GM23248 (cell line): ENCODE data around the gene LCN6. TPM values are rescaled to one million over a fixed set of nuclear protein-coding genes. Genes with fewer than 3 reads are reported as not detected.

ENCODE experiments used
- DNase-seq: peaks from one replicate; pipeline ENCODE4 v3.0.0-alpha.2; 2015
- H2AFZ ChIP-seq: fragments of 200-600 bp; sonication (generic); 2 replicates; pipeline ENCODE4 v1.6.1; 2016; ENCODE audit warnings: antibody characterized with exemption
- H3F3A ChIP-seq: fragments of 200-600 bp; sonication (generic); 2 replicates; pipeline ENCODE4 v1.6.1; 2016; ENCODE audit warnings: mild to moderate bottlenecking, antibody characterized with exemption, mixed run types; ENCODE audit not compliant: insufficient read depth
- H3K27ac ChIP-seq: fragments of 200-600 bp; sonication (generic); 2 replicates; pipeline ENCODE4 v1.5.1; 2016; ENCODE audit warnings: mild to moderate bottlenecking
- H3K27me3 ChIP-seq: fragments of 200-600 bp; sonication (generic); replicated peaks from 2 replicates; pipeline ENCODE4 v1.6.1; 2016; ENCODE audit warnings: mild to moderate bottlenecking; ENCODE audit not compliant: insufficient read depth
- H3K36me3 ChIP-seq: fragments of 200-600 bp; sonication (generic); 2 replicates; pipeline ENCODE4 v1.6.1; 2016; ENCODE audit warnings: low read depth, mild to moderate bottlenecking
- H3K4me1 ChIP-seq: fragments of 200-600 bp; sonication (generic); 2 replicates; pipeline ENCODE4 v1.6.1; 2016; ENCODE audit warnings: mild to moderate bottlenecking; ENCODE audit not compliant: insufficient read depth
- H3K4me2 ChIP-seq: fragments of 200-600 bp; sonication (generic); one replicate; pipeline ENCODE4 v1.6.1; 2016; ENCODE audit warnings: mild to moderate bottlenecking; ENCODE audit not compliant: unreplicated experiment
- H3K4me3 ChIP-seq: fragments of 200-600 bp; sonication (generic); 2 replicates; pipeline ENCODE4 v1.5.1; 2016; ENCODE audit warnings: mild to moderate bottlenecking
- H3K79me2 ChIP-seq: fragments of 200-600 bp; sonication (generic); 2 replicates; pipeline ENCODE4 v1.6.1; 2016; ENCODE audit warnings: mild to moderate bottlenecking; ENCODE audit not compliant: insufficient read depth
- H3K9ac ChIP-seq: fragments of 200-600 bp; sonication (generic); 2 replicates; pipeline ENCODE4 v1.6.1; 2016; ENCODE audit warnings: mild to moderate bottlenecking
- H3K9me2 ChIP-seq: fragments of 200-600 bp; sonication (generic); 2 replicates; pipeline ENCODE4 v1.6.1; 2016; ENCODE audit warnings: mixed run types, mild to moderate bottlenecking, moderate library complexity; ENCODE audit not compliant: insufficient read depth
- H3K9me3 ChIP-seq: fragments of 200-600 bp; sonication (generic); one replicate; pipeline ENCODE4 v1.6.1; 2017; ENCODE audit warnings: low read depth
- H4K20me1 ChIP-seq: fragments of 200-600 bp; sonication (generic); 2 replicates; pipeline ENCODE4 v1.6.0; 2016; ENCODE audit not compliant: insufficient read depth
- EZH2 ChIP-seq: fragments of 200-600 bp; sonication (generic); IDR thresholded peaks from 2 replicates; pipeline ENCODE4 v1.6.1; 2018; ENCODE audit warnings: antibody characterized with exemption, mild to moderate bottlenecking; ENCODE audit not compliant: insufficient read depth, poor library complexity, severe bottlenecking
- EZH2phosphoT487 ChIP-seq: fragments of 200-600 bp; sonication (generic); IDR thresholded peaks from 2 replicates; pipeline ENCODE4 v1.6.1; 2018; ENCODE audit warnings: antibody characterized with exemption, moderate library complexity, mild to moderate bottlenecking, low read depth; ENCODE audit not compliant: insufficient read depth
- WGBS, 2 experiments: methylation state at CpG; one replicate each; pipeline ENCODE4 v1.1.6; 2015 to 2017; ENCODE audit warnings: low lambda C conversion rate in 2 of 2, low coverage in 1 of 2; ENCODE audit errors: missing lambda C conversion rate in 2 of 2; 5-methylcytosine and 5-hydroxymethylcytosine counted together
- in situ Hi-C: fragments of 300-500 bp; cut with MboI; formaldehyde crosslinking; loops from 2 replicates; pipeline ENCODE4 v1.15.0; 2020
- polyA plus RNA-seq: library from polyadenylated mRNA; unstranded; fragments of >200 nt; fragmentation: Nextera tagmentation; extraction: Ambion mirVana; gene quantifications from 2 replicates; pipeline ENCODE4 v1.2.1, GENCODE V29; 2016
- total RNA-seq: library from RNA; depleted of rRNA; stranded (reverse); fragments of >200 nt; shearing (Covaris generic); gene quantifications from 2 replicates; pipeline ENCODE4 v1.2.3, GENCODE V29; 2014

Gene LCN6
- total and polyA plus RNA-seq, 2 experiments from 2014 or later: not detected

GRCh38 chr9:136725612-136726011, 22.7 kb downstream of the LCN6 start:
- DNase-seq: peak; percentile 78
- H3K4me1 ChIP-seq: peaks cover 27% of the 10 kb centered on the region
- no peaks in the 10 kb centered on the region for H3K9me3 ChIP-seq
- H3K27me3 ChIP-seq: no peaks in the 10 kb centered on the region
- H3K9me2 ChIP-seq: no peaks in the 10 kb centered on the region
- in situ Hi-C loops: no loop called here
- H3K79me2 ChIP-seq: peaks cover 44% of the 10 kb centered on the region
- H3K27ac ChIP-seq: peak overlapping the region; percentile 40; the same call in 1 of the 2 replicates
- peaks cover 15% of the 10 kb centered on the region; the same call in 1 of the 2 replicates for H3K36me3 ChIP-seq
- peak overlapping the region; percentile 92 for H3K4me2 ChIP-seq
- 34 to 36% methylated on average over 10 of the region's 10 CpGs for WGBS, 2 experiments
- H3K9ac ChIP-seq: peak overlapping the region; percentile 94
- no peak overlapping the region for H2AFZ ChIP-seq
- peak overlapping the region; percentile 84 for H3K4me3 ChIP-seq
- TF ChIP-seq EZH2phosphoT487: no peak
- no peak for TF ChIP-seq EZH2
- peaks cover 41% of the 10 kb centered on the region for H3F3A ChIP-seq
- H4K20me1 ChIP-seq: peaks cover 17% of the 10 kb centered on the region; the same call in 1 of the 2 replicates

GRCh38 chr9:136724772-136725171, 23.6 kb downstream of the LCN6 start:
- H2AFZ ChIP-seq: no peak overlapping the region
- H3K9me2 ChIP-seq: no peaks in the 10 kb centered on the region
- H3K36me3 ChIP-seq: peaks cover 15% of the 10 kb centered on the region; the same call in 1 of the 2 replicates
- H3K79me2 ChIP-seq: peaks cover 36% of the 10 kb centered on the region
- DNase-seq: no peak
- peaks cover 27% of the 10 kb centered on the region for H3K4me1 ChIP-seq
- peaks cover 41% of the 10 kb centered on the region for H3F3A ChIP-seq
- H4K20me1 ChIP-seq: peaks cover 17% of the 10 kb centered on the region; the same call in 1 of the 2 replicates
- 67 to 68% methylated on average over 7 of the region's 7 CpGs for WGBS, 2 experiments
- no peaks in the 10 kb centered on the region for H3K27me3 ChIP-seq
- no peak for TF ChIP-seq EZH2
- TF ChIP-seq EZH2phosphoT487: no peak
- H3K9me3 ChIP-seq: no peaks in the 10 kb centered on the region
- H3K9ac ChIP-seq: no peak overlapping the region
- H3K4me3 ChIP-seq: no peak overlapping the region
- in situ Hi-C loops: no loop called here
- H3K27ac ChIP-seq: no peak overlapping the region
- H3K4me2 ChIP-seq: no peak overlapping the region

- Histone ChIP-seq H3K4me2 (no peak overlapping the region), H3K4me3 (no peak overlapping the region), H3K9me3 (no peaks in the 10 kb centered on the region), H3K79me2 (peaks cover 28% of the 10 kb centered on the region), H3K4me1 (peaks cover 23% of the 10 kb centered on the region), H4K20me1 (peaks cover 17% of the 10 kb centered on the region; the same call in 1 of the 2 replicates), H2AFZ (no peak overlapping the region), H3F3A (peaks cover 37% of the 10 kb centered on the region), H3K36me3 (peaks cover 15% of the 10 kb centered on the region; the same call in 1 of the 2 replicates), H3K27ac (no peak overlapping the region), H3K27me3 (no peaks in the 10 kb centered on the region), H3K9ac (no peak overlapping the region), H3K9me2 (no peaks in the 10 kb centered on the region)
- DNase-seq: no peak
- no peak for TF ChIP-seq EZH2phosphoT487
- TF ChIP-seq EZH2: no peak
- in situ Hi-C loops: no loop called here
- 94 to 97% methylated on average over 8 of the region's 8 CpGs for WGBS, 2 experiments
Measured at GRCh38 chr9:136723989-136724388, 24.3 kb downstream of the LCN6 start.

GRCh38 chr9:136723362-136723976, 24.9 kb downstream of the LCN6 start:
- no peak overlapping the region for H3K9ac ChIP-seq
- H2AFZ ChIP-seq: no peak overlapping the region
- H3K27ac ChIP-seq: no peak overlapping the region
- no peak overlapping the region for H3K4me2 ChIP-seq
- in situ Hi-C loops: no loop called here
- peaks cover 23% of the 10 kb centered on the region for H3K4me1 ChIP-seq
- peaks cover 37% of the 10 kb centered on the region for H3F3A ChIP-seq
- peaks cover 17% of the 10 kb centered on the region; the same call in 1 of the 2 replicates for H4K20me1 ChIP-seq
- H3K36me3 ChIP-seq: peaks cover 15% of the 10 kb centered on the region; the same call in 1 of the 2 replicates
- 90 to 92% methylated on average over 31 to 32 of the region's 32 CpGs for WGBS, 2 experiments
- H3K79me2 ChIP-seq: peaks cover 27% of the 10 kb centered on the region
- H3K9me3 ChIP-seq: no peaks in the 10 kb centered on the region
- H3K27me3 ChIP-seq: no peaks in the 10 kb centered on the region
- H3K9me2 ChIP-seq: no peaks in the 10 kb centered on the region
- no peak for DNase-seq
- H3K4me3 ChIP-seq: no peak overlapping the region
- no peak for TF ChIP-seq EZH2
- TF ChIP-seq EZH2phosphoT487: no peak
